ENCODE data around the gene ALOXE3.
A peak's percentile ranks its signal among the peaks of the same experiment; 100 is the strongest.
"Not testable (repeated sequence)": the region's sequence is repeated elsewhere in the genome, so short reads cannot be mapped to it uniquely, and the experiment has no call there.

The ALOXE3 gene

GRCh38 chr17:8073627-8074484 lies 44.5 kb downstream of the ALOXE3 start:
- DNase-seq (ENCODE audit: low read depth in 2 of 3, low spot score in 1 of 3) = peak; percentile 72 to 84 (median 83)

- no peak for DNase-seq (ENCODE audit: low read depth in 2 of 3, low spot score in 1 of 3)
Measured at GRCh38 chr17:8072729-8073461, 45.4 kb downstream of the ALOXE3 start.

GRCh38 chr17:8072341-8072728 lies 46.0 kb downstream of the ALOXE3 start:
- DNase-seq (ENCODE audit: low read depth in 2 of 3, low spot score in 1 of 3) = no peak

- DNase-seq (ENCODE audit: low read depth in 2 of 3, low spot score in 1 of 3) = no peak
Measured at GRCh38 chr17:8071496-8071895, 46.8 kb downstream of the ALOXE3 start.

GRCh38 chr17:8069587-8069860 lies 48.8 kb downstream of the ALOXE3 start:
- no peak for DNase-seq (ENCODE audit: low read depth in 2 of 3, low spot score in 1 of 3)

- DNase-seq (ENCODE audit: low read depth in 2 of 3, low spot score in 1 of 3) = no peak
Measured at GRCh38 chr17:8068736-8069586, 49.4 kb downstream of the ALOXE3 start.

- DNase-seq (ENCODE audit: low read depth in 2 of 3, low spot score in 1 of 3) = no peak
Measured at GRCh38 chr17:8067806-8068205, 50.5 kb downstream of the ALOXE3 start.

- DNase-seq (ENCODE audit: low read depth in 2 of 3, low spot score in 1 of 3) = no peak
Measured at GRCh38 chr17:8066841-8067775, 51.2 kb downstream of the ALOXE3 start.

- no peak for DNase-seq (ENCODE audit: low read depth in 2 of 3, low spot score in 1 of 3)
Measured at GRCh38 chr17:8064561-8065019, 53.7 kb downstream of the ALOXE3 start.

- DNase-seq (ENCODE audit: low read depth in 2 of 3, low spot score in 1 of 3) = no peak
Measured at GRCh38 chr17:8063761-8064534, 54.4 kb downstream of the ALOXE3 start.

GRCh38 chr17:8062807-8063483 lies 55.4 kb downstream of the ALOXE3 start:
- no peak for DNase-seq (ENCODE audit: low read depth in 2 of 3, low spot score in 1 of 3)

- no peak for DNase-seq (ENCODE audit: low read depth in 2 of 3, low spot score in 1 of 3)
Measured at GRCh38 chr17:8062435-8062806, 55.9 kb downstream of the ALOXE3 start.

- DNase-seq (ENCODE audit: low read depth in 2 of 3, low spot score in 1 of 3) = not testable (repeated sequence)
Measured at GRCh38 chr17:8061851-8062250, 56.5 kb downstream of the ALOXE3 start.

- peak in 2 of 3 donors; percentile 27 to 89 for DNase-seq (ENCODE audit: low read depth in 2 of 3, low spot score in 1 of 3)
Measured at GRCh38 chr17:8060274-8060673, 58.0 kb downstream of the ALOXE3 start.

GRCh38 chr17:8059131-8059530 lies 59.2 kb downstream of the ALOXE3 start:
- DNase-seq (ENCODE audit: low read depth in 2 of 3, low spot score in 1 of 3) = no peak

- DNase-seq (ENCODE audit: low read depth in 2 of 3, low spot score in 1 of 3) = peak in 1 of 3 donors; percentile 67
Measured at GRCh38 chr17:8057691-8058114, 60.6 kb downstream of the ALOXE3 start.

GRCh38 chr17:8056976-8057625 lies 61.2 kb downstream of the ALOXE3 start:
- no peak for DNase-seq (ENCODE audit: low read depth in 2 of 3, low spot score in 1 of 3)

- DNase-seq (ENCODE audit: low read depth in 2 of 3, low spot score in 1 of 3) = peak in 2 of 3 donors; percentile 21 to 37
Measured at GRCh38 chr17:8056232-8056975, 61.9 kb downstream of the ALOXE3 start.
